H1 (cell line): ENCODE data around the gene FBLN2. TPM values are rescaled to one million over a fixed set of nuclear protein-coding genes. Genes with fewer than 3 reads are reported as not detected.

Experiments
- CTCF ChIA-PET: fragments of 300-600 bp; sonication (Branson Sonifier 250); formaldehyde crosslinking; loops from one replicate; lab custom pipeline; 2021; ENCODE audit not compliant: partially characterized antibody; lab: Charles Lee
- POLR2A ChIA-PET: fragments of 300-600 bp; sonication (Branson Sonifier 250); formaldehyde crosslinking; loops from one replicate; lab custom pipeline; 2021; ENCODE audit warnings: inconsistent platforms; ENCODE audit not compliant: partially characterized antibody; lab: Charles Lee
- DNase-seq, 2 experiments: peaks; one replicate each; pipeline versions ENCODE4 v3.0.0 to v3.0.0-alpha.2; 2010 to 2022; ENCODE audit warnings: low spot score in 2 of 2, low read depth in 1 of 2, mixed read lengths in 1 of 2
- FAIRE-seq: peaks from 2 replicates; lab custom pipeline; 2011; peaks lifted over from hg19 to GRCh38; lab: Jason Lieb, UNC
- H2AFZ ChIP-seq: 2 replicates; pipeline ENCODE4 v1.8.1; 2012; ENCODE audit warnings: low read length, inconsistent platforms
- H2AK5ac ChIP-seq: 2 replicates; pipeline ENCODE4 v1.6.1; 2013; ENCODE audit warnings: low read depth, low read length
- H2BK120ac ChIP-seq: replicated peaks from 2 replicates; pipeline ENCODE3; 2013; ENCODE audit warnings: low read depth, low read length, inconsistent platforms
- H2BK12ac ChIP-seq: 2 replicates; pipeline ENCODE4 v1.6.1; 2013; ENCODE audit warnings: low read depth, low read length
- H2BK15ac ChIP-seq: 2 replicates; pipeline ENCODE4 v1.6.1; 2013; ENCODE audit warnings: low read length
- H2BK20ac ChIP-seq: 2 replicates; pipeline ENCODE4 v1.6.1; 2013; ENCODE audit warnings: low read length
- H2BK5ac ChIP-seq: 2 replicates; pipeline ENCODE4 v1.6.1; 2013; ENCODE audit warnings: low read depth, low read length
- H3K14ac ChIP-seq: 2 replicates; pipeline ENCODE4 v1.6.1; 2013; ENCODE audit warnings: inconsistent platforms; ENCODE audit not compliant: insufficient read length
- H3K18ac ChIP-seq: 2 replicates; pipeline ENCODE4 v1.6.1; 2013; ENCODE audit warnings: low read length; ENCODE audit errors: extremely low read depth
- H3K23ac ChIP-seq: 2 replicates; pipeline ENCODE4 v1.6.1; 2013; ENCODE audit warnings: inconsistent platforms; ENCODE audit not compliant: insufficient read length
- H3K23me2 ChIP-seq: 2 replicates; pipeline ENCODE4 v1.6.1; 2013; ENCODE audit warnings: low read depth, low read length
- H3K27ac ChIP-seq: 2 replicates; pipeline ENCODE4 v1.6.1; 2011; ENCODE audit warnings: low read depth, low read length, inconsistent platforms
- H3K27me3 ChIP-seq, 4 experiments: replicated peaks in 1 of 4; 1 replicate in 1 of 4; 2 replicates in 3 of 4; pipeline versions ENCODE4 v1.6.1 to v1.8.1; 2011 to 2013; ENCODE audit warnings: low read length in 3 of 4, mild to moderate bottlenecking in 3 of 4, inconsistent platforms in 2 of 4, mixed read lengths in 2 of 4, moderate library complexity in 1 of 4; ENCODE audit not compliant: control insufficient read depth in 3 of 4, insufficient read depth in 3 of 4; ENCODE audit errors: extremely low read depth in 1 of 4
- H3K36me3 ChIP-seq, 4 experiments: 2 replicates each; pipeline versions ENCODE4 v1.6.1 to v1.8.1; 2011 to 2013; ENCODE audit warnings: mild to moderate bottlenecking in 4 of 4, low read length in 3 of 4, moderate library complexity in 2 of 4, control low read depth in 1 of 4, inconsistent platforms in 1 of 4; ENCODE audit not compliant: insufficient read depth in 4 of 4, control insufficient read depth in 2 of 4
- H3K4ac ChIP-seq: replicated peaks from 2 replicates; pipeline ENCODE3; 2013; ENCODE audit warnings: low read length, low read depth, mixed read lengths, inconsistent platforms; ENCODE audit not compliant: insufficient read length
- H3K4me1 ChIP-seq, 4 experiments: replicated peaks in 1 of 4; 1 replicate in 1 of 4; 2 replicates in 3 of 4; pipeline versions ENCODE4 v1.6.1 to v1.8.1; 2011 to 2013; ENCODE audit warnings: low read length in 3 of 4, inconsistent platforms in 2 of 4, mixed read lengths in 1 of 4; ENCODE audit not compliant: insufficient read depth in 4 of 4, control insufficient read depth in 3 of 4
- H3K4me2 ChIP-seq, 2 experiments: 2 replicates each; pipeline versions ENCODE4 v1.6.1 to v1.8.1; 2011 to 2013; ENCODE audit warnings: low read depth in 2 of 2, low read length in 2 of 2, control low read depth in 1 of 2, inconsistent platforms in 1 of 2, mild to moderate bottlenecking in 1 of 2; ENCODE audit not compliant: insufficient read depth in 1 of 2
- H3K4me3 ChIP-seq, 4 experiments: fragments of 200-600, 300-600 bp in 1 of 4; sonication (generic), shearing (Covaris generic), sonication (Bioruptor Twin) in 1 of 4; 2 replicates each; pipeline versions ENCODE4 v1.5.1 to v1.8.1; 2011 to 2016; ENCODE audit warnings: low read length in 4 of 4, low read depth in 3 of 4, control low read depth in 2 of 4, inconsistent platforms in 2 of 4, mild to moderate bottlenecking in 2 of 4, mixed read lengths in 1 of 4, moderate library complexity in 1 of 4; ENCODE audit not compliant: insufficient read depth in 2 of 4; ENCODE audit errors: extremely low read depth in 1 of 4
- H3K56ac ChIP-seq: replicated peaks from 2 replicates; pipeline ENCODE3; 2013; ENCODE audit warnings: low read depth, mild to moderate bottlenecking, mixed read lengths, low read length, inconsistent platforms; ENCODE audit not compliant: insufficient read length
- H3K79me1 ChIP-seq: 2 replicates; pipeline ENCODE4 v1.6.1; 2013; ENCODE audit warnings: low read depth, low read length, control low read depth
- H3K79me2 ChIP-seq, 2 experiments: 2 replicates each; pipeline versions ENCODE4 v1.6.1 to v1.8.1; 2012 to 2013; ENCODE audit warnings: low read length in 2 of 2, mild to moderate bottlenecking in 2 of 2, inconsistent platforms in 1 of 2; ENCODE audit not compliant: insufficient read depth in 2 of 2, control insufficient read depth in 1 of 2
- H3K9ac ChIP-seq, 4 experiments: replicated peaks in 1 of 4; 1 replicate in 1 of 4; 2 replicates in 3 of 4; pipeline versions ENCODE4 v1.6.1 to v1.8.1; 2011 to 2013; ENCODE audit warnings: low read depth in 3 of 4, low read length in 3 of 4, control low read depth in 2 of 4, mild to moderate bottlenecking in 2 of 4, moderate library complexity in 2 of 4, inconsistent platforms in 1 of 4; ENCODE audit errors: extremely low read depth in 1 of 4
- H3K9me3 ChIP-seq, 2 experiments: 2 replicates each; pipeline versions ENCODE4 v1.6.1 to v1.8.1; 2012 to 2013; ENCODE audit warnings: mild to moderate bottlenecking in 2 of 2, moderate library complexity in 2 of 2, control low read depth in 1 of 2, inconsistent platforms in 1 of 2, low read depth in 1 of 2, low read length in 1 of 2, mixed read lengths in 1 of 2; ENCODE audit not compliant: insufficient read depth in 2 of 2
- H4K20me1 ChIP-seq, 2 experiments: replicated peaks in 1 of 2; 2 replicates each; pipeline versions ENCODE3 to v1.8.1; 2011 to 2013; ENCODE audit warnings: inconsistent platforms in 2 of 2, low read length in 2 of 2, mild to moderate bottlenecking in 1 of 2; ENCODE audit not compliant: insufficient read depth in 2 of 2, control insufficient read depth in 1 of 2
- H4K5ac ChIP-seq: 2 replicates; pipeline ENCODE4 v1.6.1; 2013; ENCODE audit warnings: low read length, low read depth, mixed read lengths, inconsistent platforms; ENCODE audit not compliant: insufficient read length
- H4K8ac ChIP-seq: 2 replicates; pipeline ENCODE4 v1.8.0; 2013; ENCODE audit warnings: mild to moderate bottlenecking, moderate library complexity, low read length, inconsistent platforms; ENCODE audit not compliant: insufficient read depth; ENCODE audit errors: extremely low read depth
- H4K91ac ChIP-seq: replicated peaks from 2 replicates; pipeline ENCODE3; 2013; ENCODE audit warnings: low read length, mixed read lengths, inconsistent platforms; ENCODE audit not compliant: insufficient read length
- ATF3 ChIP-seq: IDR thresholded peaks from 2 replicates; pipeline ENCODE4 v1.6.1; 2011; ENCODE audit warnings: low read depth, mild to moderate bottlenecking, low read length; ENCODE audit not compliant: insufficient read depth
- BACH1 ChIP-seq: IDR thresholded peaks from 2 replicates; pipeline ENCODE4 v1.6.1; 2012; ENCODE audit warnings: low read length, improper control_type of control experiment
- CHD1 ChIP-seq: IDR thresholded peaks from 2 replicates; pipeline ENCODE4 v1.6.1; 2012; ENCODE audit warnings: low read depth, low read length, improper control_type of control experiment
- CREB1 ChIP-seq: IDR thresholded peaks from 2 replicates; pipeline ENCODE4 v1.6.1; 2012; ENCODE audit warnings: inconsistent platforms
- CTBP2 ChIP-seq: IDR thresholded peaks from 2 replicates; pipeline ENCODE4 v1.7.0; 2011; ENCODE audit warnings: borderline replicate concordance, mild to moderate bottlenecking, moderate library complexity, mixed read lengths, low read length; ENCODE audit not compliant: insufficient read depth, insufficient read length
- NANOG ChIP-seq: IDR thresholded peaks from 2 replicates; pipeline ENCODE4 v1.6.1; 2011; ENCODE audit warnings: low read length, low read depth, mild to moderate bottlenecking, inconsistent platforms; ENCODE audit not compliant: insufficient read depth, poor library complexity, severe bottlenecking
- RNF2 ChIP-seq: fragments of 200-900, 300-1000 bp; sonication (generic); IDR thresholded peaks from 2 replicates; pipeline ENCODE4 v1.7.1; 2016; ENCODE audit warnings: borderline replicate concordance, low read depth, mild to moderate bottlenecking, antibody characterized with exemption, low read length; ENCODE audit not compliant: poor library complexity, severe bottlenecking; ENCODE audit errors: missing control alignments
- USF2 ChIP-seq: IDR thresholded peaks from 2 replicates; pipeline ENCODE4 v1.6.1; 2011; ENCODE audit warnings: low read length, improper control_type of control experiment
- WGBS, 2 experiments: shearing (Covaris generic) in 1 of 2; methylation state at CpG; one replicate each; pipeline versions ENCODE4 v1.1.6 to v1.1.7; 2013 to 2015; ENCODE audit warnings: low lambda C conversion rate in 2 of 2, mixed read lengths in 2 of 2, inconsistent platforms in 1 of 2, low coverage in 1 of 2, missing lambda C conversion rate in 1 of 2; ENCODE audit not compliant: insufficient replicate concordance in 2 of 2, insufficient coverage in 1 of 2, insufficient read length in 1 of 2; ENCODE audit errors: extremely low coverage in 1 of 2, missing lambda C conversion rate in 1 of 2; 5-methylcytosine and 5-hydroxymethylcytosine counted together
- polyA plus RNA-seq, 7 experiments: library from polyadenylated mRNA; depleted of rRNA in 3 of 7; stranded (reverse) in 5 of 7; unstranded in 2 of 7; fragments of >200 nt in 5 of 7; fragments of 200-250 nt in 2 of 7; gene quantifications; 1 replicate in 5 of 7; 2 replicates in 1 of 7; 4 replicates in 1 of 7; pipeline versions ENCODE4 v1.2.1 to v1.2.3, GENCODE V29; 2011 to 2013; ENCODE audit warnings: missing spikeins in 2 of 7, mixed read lengths in 2 of 7
- total RNA-seq: library from RNA; stranded (reverse); fragmentation: NEBNext Ultra II Directional; extraction: Animal tissue kit (Norgen Biotek cat#: 25700); gene quantifications from 2 replicates; pipeline ENCODE4 v1.2.1, GENCODE V29; 2021
- TF ChIP-seq, protein P1 (sequence below): IDR thresholded peaks from 2 replicates; pipeline ENCODE4 v1.6.1; 2012; ENCODE audit warnings: low read length, inconsistent platforms

FBLN2 gene
- total and polyA plus RNA-seq, 2 of the 8 experiments (the other 6 are each of a cell fraction or from before 2014, with no cell fraction given): 17.4 to 24.2 TPM

DNA sequence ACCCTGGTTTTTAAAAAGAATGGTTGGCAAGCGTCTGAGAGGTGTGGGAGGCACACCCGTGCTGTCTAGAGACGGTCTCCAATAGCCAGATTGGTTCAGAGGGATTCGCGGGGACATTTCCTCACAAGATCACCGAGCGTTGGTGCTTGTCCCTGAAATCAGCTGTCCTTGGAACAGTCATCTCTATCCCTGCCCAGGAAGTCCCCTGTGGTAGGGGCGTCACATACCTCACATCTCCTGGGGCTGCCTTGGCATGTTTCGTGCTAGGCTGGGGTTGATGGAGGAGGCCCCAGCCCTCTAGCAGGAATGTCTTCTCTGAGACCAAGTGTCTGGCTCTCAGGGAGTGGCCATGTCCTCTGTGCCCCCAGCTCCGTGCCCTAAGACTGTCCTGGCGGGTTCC is 6.8 kb downstream of the FBLN2 start:
- ChIA-PET CTCF (interaction anchor here (0.6 to 1.8 kb wide), 6 partner anchors 15 to 87 kb away, joined by 3 to 6 read pairs (median 4); no protein-coding TSS in a partner anchor), POLR2A (no interaction called here)
- Histone ChIP-seq H3K56ac (no peak overlapping the region), H3K79me1 (0 out of 2 replicates have a peak, but pooled peaks cover 4% of the 10 kb centered on the region), H3K4me2 (no peak overlapping the region), H4K8ac (no peak overlapping the region; the same call in 1 of the 2 replicates), H3K23ac (no peak overlapping the region), H2BK15ac (peak overlapping the region; percentile 72; the same call in 1 of the 2 replicates), H3K27ac (no peak overlapping the region), H3K4me1 (peaks cover 0 to 14% (median 5%) of the 10 kb centered on the region in 4 experiments; a peak in 4 of 7 replicates), H3K36me3 (no peaks in the 10 kb centered on the region; a peak in 1 of 8 replicates), H2BK12ac (0 out of 2 replicates have a peak overlapping the region, but pooled peaks have one; percentile 2), H4K20me1 (peaks cover 0 to 2% of the 10 kb centered on the region in 2 experiments), H3K23me2 (no peaks in the 10 kb centered on the region), H2AFZ (no peak overlapping the region), H2AK5ac (no peak overlapping the region), H3K4me3 (no peak overlapping the region), H3K9me3 (no peaks in the 10 kb centered on the region), H3K18ac (no peak overlapping the region), H2BK5ac (no peak overlapping the region), H3K4ac (no peak overlapping the region), H3K79me2 (no peaks in the 10 kb centered on the region), H2BK20ac (no peak overlapping the region), H3K9ac (no peak overlapping the region), H4K91ac (no peak overlapping the region), H3K14ac (no peak overlapping the region), H4K5ac (no peak overlapping the region), H3K27me3 (no peaks in the 10 kb centered on the region), H2BK120ac (no peak overlapping the region)
- FAIRE-seq (no peak), DNase-seq (no peak)
- 91% methylated on average over 11 of the region's 11 CpGs; no CpG with 5 or more reads in 1 of the 2 experiments for WGBS, 2 experiments
- TF ChIP-seq USF2: no peak
- TF ChIP-seq, protein P1, sequence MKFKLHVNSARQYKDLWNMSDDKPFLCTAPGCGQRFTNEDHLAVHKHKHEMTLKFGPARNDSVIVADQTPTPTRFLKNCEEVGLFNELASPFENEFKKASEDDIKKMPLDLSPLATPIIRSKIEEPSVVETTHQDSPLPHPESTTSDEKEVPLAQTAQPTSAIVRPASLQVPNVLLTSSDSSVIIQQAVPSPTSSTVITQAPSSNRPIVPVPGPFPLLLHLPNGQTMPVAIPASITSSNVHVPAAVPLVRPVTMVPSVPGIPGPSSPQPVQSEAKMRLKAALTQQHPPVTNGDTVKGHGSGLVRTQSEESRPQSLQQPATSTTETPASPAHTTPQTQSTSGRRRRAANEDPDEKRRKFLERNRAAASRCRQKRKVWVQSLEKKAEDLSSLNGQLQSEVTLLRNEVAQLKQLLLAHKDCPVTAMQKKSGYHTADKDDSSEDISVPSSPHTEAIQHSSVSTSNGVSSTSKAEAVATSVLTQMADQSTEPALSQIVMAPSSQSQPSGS: no peak
- TF ChIP-seq BACH1: no peak
- TF ChIP-seq CREB1: no peak
- no peak for TF ChIP-seq ATF3
- no peak for TF ChIP-seq CHD1
- no peak for TF ChIP-seq CTBP2
- no peak for TF ChIP-seq RNF2
- TF ChIP-seq NANOG: no peak
